ENCODE results near the gene SHC2.
"Not testable (repeated sequence)": the region's sequence is repeated elsewhere in the genome, so short reads cannot be mapped to it uniquely, and the experiment has no call there.

Gene SHC2

DNA sequence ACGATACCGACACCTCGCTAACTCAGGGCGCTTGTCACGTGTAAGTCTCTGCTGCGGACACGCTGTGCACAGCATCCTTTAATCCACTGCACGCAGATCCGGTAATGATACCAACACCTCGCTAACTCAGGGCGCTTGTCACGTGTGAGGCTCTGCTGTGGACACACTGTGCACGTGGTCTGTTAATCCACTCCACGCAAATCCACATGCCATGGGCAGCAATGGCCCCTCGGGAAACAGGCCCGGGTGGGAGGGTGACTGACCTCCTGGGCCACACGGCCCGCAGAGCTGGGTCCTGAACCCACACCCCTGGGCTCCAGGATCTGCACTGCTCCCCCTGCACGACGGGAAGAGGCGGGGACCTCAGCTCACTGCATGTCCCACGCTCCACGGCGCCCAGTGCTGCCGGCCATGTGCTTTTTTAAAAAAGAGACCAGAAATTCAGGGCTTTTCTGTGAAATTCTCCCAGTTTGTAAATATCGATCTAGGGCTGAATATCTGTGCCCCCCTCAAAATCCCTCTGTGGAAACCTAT is 16.1 kb downstream of the SHC2 start:
- ATAC-seq (no peak), DNase-seq (no peak)

- DNase-seq (no peak), ATAC-seq (no peak)
These were observed 17.8 kb downstream of the SHC2 start for GRCh38 chr19:443005-443404.

DNA sequence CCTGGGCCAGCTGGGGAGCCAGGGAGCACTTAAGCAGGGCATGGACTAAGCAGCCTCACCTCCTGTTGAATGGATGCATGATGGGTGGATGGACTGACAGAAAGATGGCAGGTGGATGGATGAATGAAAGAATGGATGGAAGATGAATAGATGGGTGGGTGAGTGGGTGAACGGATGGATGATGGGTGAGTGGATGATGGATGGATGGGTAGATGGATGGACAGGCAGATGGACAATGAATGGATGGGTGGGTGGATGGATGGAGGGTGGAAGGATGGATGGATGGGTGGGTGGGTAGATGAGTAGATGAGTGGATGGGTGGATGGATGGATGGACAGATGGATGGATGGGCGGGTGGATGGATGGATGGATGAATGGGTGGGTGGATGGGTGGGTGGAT is 18.7 kb downstream of the SHC2 start:
- DNase-seq (no peak), ATAC-seq (no peak)

DNA sequence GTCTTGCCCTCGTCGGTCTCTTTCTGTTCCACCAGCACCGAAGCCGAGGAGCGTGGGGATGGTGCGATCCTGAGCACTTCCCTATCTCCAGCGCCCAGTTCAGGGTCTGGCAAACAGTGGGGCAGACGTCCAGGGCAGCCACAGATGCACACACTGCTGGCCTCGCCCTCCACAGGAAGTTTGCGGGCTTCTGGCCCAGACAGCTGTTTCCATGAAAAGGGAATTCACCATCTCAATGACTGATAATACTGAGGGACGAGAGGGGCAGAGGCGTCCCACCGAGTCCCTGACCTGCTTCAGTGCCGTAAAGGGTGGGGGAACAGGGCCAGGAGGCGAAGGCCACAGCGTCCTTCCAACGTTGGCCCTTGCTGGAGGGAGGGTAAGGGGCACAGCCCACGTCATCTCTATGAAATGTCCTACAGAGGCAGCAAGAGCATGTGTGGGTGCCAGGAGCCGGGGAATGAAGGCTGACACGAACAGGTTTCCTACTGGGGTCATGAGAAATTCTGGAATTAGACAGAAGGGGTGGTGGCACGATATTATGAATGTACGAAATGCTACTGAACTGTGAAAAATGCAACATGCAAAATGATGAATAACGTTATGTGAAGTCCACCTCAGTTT is 19.5 kb downstream of the SHC2 start:
- ATAC-seq (peak; percentile 23), DNase-seq (no peak)

- DNase-seq = no peak
- no peak for ATAC-seq
These were observed 20.2 kb downstream of the SHC2 start for GRCh38 chr19:440391-441212.

DNA sequence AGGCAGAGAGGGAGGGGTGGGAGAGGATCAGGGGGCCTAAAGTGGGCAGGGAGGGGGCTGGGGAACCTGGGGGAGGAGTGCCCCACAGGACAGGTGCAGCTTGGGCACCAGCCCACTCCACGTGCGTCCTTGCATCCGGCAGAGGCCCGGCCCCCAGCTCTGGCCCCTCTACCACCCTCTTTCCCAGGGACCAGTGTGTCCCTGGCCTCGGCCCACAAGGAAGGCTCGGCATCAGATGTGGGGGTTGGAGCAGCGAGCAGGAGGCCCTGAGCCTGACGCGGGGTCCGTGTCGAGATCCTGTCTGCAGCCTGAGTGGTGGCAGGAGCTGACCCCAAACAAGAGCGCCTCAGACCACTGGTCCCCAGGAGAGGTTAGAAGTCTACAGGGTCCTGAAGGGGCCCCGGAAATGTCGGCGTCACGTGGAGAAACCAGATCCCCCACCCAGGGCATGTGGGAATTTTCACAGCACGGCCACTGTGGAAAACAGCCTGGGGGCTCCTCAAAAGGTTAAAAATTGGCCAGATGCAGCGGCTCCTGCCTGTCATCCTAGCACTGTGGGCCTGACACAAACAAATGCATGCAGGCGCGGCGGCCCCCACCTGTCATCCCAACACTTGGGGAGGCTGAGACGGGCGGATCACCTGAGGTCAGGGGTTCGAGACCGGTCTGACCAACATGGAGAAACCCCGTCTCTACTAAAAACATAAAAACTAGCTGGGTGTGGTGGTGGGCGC is 21.5 kb downstream of the SHC2 start:
- ATAC-seq (no peak), DNase-seq (no peak)

GRCh38 chr19:438416-438958 is 22.3 kb downstream of the SHC2 start:
- no peak for ATAC-seq
- DNase-seq = no peak

DNA sequence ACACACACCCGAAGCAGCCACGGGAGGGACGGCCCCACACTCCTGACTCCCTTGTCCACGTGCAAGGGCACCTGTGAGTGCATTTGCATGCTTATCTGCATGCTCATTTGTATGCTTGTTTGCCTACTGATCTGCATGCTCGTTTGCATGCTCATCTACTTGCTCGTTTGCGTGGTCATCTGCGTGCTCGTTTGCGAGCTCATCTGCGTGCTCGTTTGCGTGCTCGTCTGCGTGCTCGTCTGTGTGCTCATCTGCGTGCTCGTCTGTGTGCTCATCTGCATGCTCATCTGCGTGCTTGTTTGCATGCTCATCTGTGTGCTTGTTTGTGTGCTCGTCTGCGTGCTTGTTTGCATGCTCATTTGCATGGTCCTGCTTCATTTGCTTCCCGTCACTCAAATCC is 23.8 kb downstream of the SHC2 start:
- ATAC-seq (no peak), DNase-seq (no peak)

- DNase-seq = no peak
- ATAC-seq = no peak
These were observed 24.4 kb downstream of the SHC2 start for GRCh38 chr19:436413-436950.

GRCh38 chr19:435707-436412 is 25.0 kb downstream of the SHC2 start:
- ATAC-seq (no peak), DNase-seq (no peak)

- ATAC-seq (no peak), DNase-seq (no peak)
These were observed 25.7 kb downstream of the SHC2 start for GRCh38 chr19:435056-435706.

DNA sequence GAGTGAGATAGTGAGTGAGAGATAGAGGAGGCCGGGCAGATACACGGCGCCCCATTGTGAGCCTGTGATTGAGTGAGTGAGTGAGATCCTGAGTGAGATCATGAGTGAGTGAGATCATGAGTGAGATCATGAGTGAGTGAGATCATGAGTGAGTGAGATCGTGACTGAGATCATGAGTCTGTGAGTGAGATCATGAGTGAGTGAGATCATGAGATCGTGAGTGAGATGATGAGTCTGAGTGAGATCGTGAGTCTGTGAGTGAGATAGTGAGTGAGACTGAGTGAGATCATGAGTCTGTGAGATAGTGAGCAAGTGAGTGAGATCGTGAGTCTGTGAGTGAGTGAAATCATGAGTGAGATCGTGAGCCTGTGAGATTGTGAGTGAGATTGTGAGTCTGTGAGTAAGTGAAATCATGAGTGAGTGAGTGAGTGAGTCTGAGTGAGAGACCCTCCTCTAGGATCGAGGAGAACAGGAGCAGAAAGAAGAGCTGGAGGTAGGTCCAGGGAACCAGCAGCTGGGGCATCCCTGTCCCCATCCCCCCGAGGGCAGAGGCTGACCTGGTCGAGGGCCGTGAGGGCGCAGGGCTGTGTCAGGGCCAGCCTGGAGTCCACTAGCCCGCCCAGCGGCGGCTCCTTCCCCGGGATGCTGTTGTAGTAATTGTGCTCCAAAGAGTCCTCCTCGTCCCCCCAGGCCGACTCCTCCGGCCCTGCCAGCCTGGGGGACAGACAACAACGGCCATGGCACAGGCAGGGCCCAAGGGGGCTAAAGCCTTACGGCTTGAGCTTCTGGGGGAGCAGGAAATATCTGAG is 26.5 kb downstream of the SHC2 start:
- ATAC-seq (no peak), DNase-seq (no peak)

DNA sequence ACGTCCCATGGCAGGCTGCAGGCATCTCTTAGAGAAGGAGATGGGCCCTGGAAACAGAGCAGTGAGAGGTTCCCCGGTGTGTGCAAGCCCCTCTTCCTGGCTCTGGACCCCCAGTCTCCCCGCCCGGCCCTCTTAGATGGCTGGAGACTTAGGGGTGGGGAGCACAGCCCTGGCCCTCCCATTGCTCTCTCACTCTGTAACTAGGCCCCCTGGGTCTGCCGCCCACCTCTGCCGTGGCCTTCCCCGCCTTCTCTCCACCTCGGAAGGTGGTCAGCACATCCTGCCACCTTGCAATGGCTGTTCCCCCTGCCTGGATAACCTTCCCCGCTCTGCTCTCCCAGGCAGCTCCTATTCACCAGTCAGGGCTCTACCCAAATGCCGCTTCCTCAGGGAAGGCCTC is 30.1 kb downstream of the SHC2 start:
- ATAC-seq = no peak
- no peak for DNase-seq

- DNase-seq = no peak
- no peak for ATAC-seq
These were observed 32.7 kb downstream of the SHC2 start for GRCh38 chr19:428149-428548.

- not testable (repeated sequence) for ATAC-seq, DNase-seq
These were observed 33.2 kb downstream of the SHC2 start for GRCh38 chr19:427675-428074.

DNA sequence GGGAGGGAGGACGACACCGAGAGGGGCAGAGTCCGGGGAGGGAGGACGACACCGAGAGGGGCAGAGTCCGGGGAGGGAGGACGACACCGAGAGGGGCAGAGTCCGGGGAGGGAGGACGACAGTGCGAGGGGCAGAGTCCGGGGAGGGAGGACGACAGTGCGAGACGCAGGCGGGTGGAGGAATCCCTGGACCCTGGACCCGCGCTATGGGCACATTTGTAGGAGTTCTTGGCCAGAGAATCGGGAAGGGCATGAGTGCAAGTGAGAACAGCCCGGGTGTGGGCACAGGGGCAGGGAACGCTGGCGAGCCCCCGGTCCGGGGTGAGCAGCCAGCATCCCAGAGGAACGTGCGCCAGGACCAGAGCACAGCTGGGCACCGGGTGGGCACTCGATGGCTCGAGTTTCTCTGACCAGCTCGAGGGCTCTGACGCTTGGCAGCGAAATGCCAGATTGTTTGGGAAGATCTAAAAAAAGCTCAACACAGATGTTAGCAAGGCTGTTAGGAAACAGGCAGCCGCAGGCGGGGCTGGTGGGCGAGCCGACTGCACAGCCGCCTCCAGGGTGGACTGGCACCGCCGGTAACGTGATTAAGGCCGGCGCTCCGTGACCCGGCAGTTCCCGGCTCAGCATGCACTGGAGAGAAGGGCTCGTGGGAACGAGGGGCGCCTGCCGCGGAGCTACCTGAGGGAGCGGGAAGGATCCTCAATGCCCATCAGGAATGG is 33.9 kb downstream of the SHC2 start:
- ATAC-seq = no peak
- no peak for DNase-seq

GRCh38 chr19:425056-425455 is 35.8 kb downstream of the SHC2 start:
- no peak for DNase-seq

GRCh38 chr19:424546-424945 is 36.3 kb downstream of the SHC2 start:
- ATAC-seq = no peak
- no peak for DNase-seq

More at GRCh38 chr19:425056-425455, 35.8 kb downstream of the SHC2 start:
- no peak for ATAC-seq

DNA sequence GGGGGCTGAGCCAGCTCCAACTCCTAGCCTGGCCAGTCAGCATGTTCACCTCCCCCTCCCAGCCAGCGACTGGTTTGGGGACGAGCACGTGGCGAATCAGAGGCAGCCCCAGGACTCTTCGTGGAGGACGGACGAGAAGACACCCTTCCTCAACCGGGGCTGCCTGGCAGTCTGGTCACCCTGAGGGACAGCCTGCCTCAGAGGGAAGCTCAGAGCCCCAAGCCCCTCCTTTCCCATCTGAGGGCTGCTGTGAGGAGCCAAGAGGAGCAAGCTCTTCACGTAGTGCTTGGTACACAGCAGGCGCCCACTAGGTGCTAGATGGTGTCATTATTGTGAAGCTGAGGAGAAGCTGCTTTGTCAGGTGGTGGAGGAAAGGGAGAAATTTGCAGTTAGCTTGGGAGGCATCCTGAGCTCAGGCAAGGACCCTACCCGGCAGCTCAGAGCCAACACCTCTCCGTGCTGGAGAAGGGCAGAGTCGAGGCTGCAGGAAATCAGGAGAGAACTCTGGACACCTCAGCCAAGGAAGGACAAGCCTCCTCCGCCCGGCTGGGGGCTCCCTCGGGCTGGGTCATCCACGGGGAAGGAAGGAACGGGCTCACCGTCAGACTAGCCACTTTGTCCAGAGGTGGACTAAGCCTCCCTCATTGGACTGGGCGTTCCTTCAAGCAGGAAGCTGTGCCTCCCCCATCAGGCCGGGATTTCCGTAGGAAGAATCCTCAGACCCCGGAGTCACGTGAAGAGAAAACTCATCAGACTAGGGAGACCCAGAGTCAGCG is 37.0 kb downstream of the SHC2 start:
- no peak for DNase-seq
- ATAC-seq = no peak
